HL-60 (cell line): Measurements from ENCODE around the gene PGR.

Experiments
- DNase-seq, 2 experiments: peaks; one replicate each; pipeline ENCODE4 v3.0.0-alpha.2; 2010 to 2020; ENCODE audit warnings: low read depth in 1 of 2, low spot score in 1 of 2
- H3K27ac ChIP-seq: fragments of 250-450 bp; sonication (Bioruptor Pico); replicated peaks from 2 replicates; pipeline ENCODE4 v1.5.1; 2020; ENCODE audit warnings: mild to moderate bottlenecking, moderate library complexity
- H3K27me3 ChIP-seq: fragments of 250-450 bp; sonication (Bioruptor Pico); 2 replicates; pipeline ENCODE4 v1.5.1; 2021; ENCODE audit warnings: mild to moderate bottlenecking, moderate library complexity; ENCODE audit not compliant: insufficient read depth, poor library complexity, severe bottlenecking
- H3K4me3 ChIP-seq: replicated peaks from 2 replicates; pipeline ENCODE4 v1.5.1; 2011; ENCODE audit warnings: mild to moderate bottlenecking, control low read depth, low read length; ENCODE audit not compliant: insufficient read depth
- GABPA ChIP-seq: IDR thresholded peaks from 2 replicates; pipeline ENCODE4 v1.6.1; 2012; ENCODE audit warnings: low read depth
- POLR2AphosphoS5 ChIP-seq: IDR thresholded peaks from 2 replicates; pipeline ENCODE4 v1.6.1; 2012; ENCODE audit warnings: low read depth
- SPI1 ChIP-seq: IDR thresholded peaks from 2 replicates; pipeline ENCODE4 v1.6.1; 2012; ENCODE audit warnings: low read depth, mild to moderate bottlenecking, borderline replicate concordance
- TF ChIP-seq, protein P1 (sequence below): IDR thresholded peaks from one replicate; pipeline ENCODE4 v1.5.1; 2011; ENCODE audit warnings: low read length, control low read depth, inconsistent platforms; ENCODE audit not compliant: insufficient read depth
- TF ChIP-seq, protein P2 (sequence below): IDR thresholded peaks from 2 replicates; pipeline ENCODE4 v1.6.1; 2012; ENCODE audit warnings: low read depth; ENCODE audit not compliant: insufficient replicate concordance

Gene PGR

GRCh38 chr11:101091781-101092180, 37.8 kb downstream of the PGR start:
- Histone ChIP-seq H3K4me3 (no peak overlapping the region), H3K27me3 (no peaks in the 10 kb centered on the region), H3K27ac (no peak overlapping the region)
- TF ChIP-seq POLR2AphosphoS5 = no peak
- TF ChIP-seq, protein P1, sequence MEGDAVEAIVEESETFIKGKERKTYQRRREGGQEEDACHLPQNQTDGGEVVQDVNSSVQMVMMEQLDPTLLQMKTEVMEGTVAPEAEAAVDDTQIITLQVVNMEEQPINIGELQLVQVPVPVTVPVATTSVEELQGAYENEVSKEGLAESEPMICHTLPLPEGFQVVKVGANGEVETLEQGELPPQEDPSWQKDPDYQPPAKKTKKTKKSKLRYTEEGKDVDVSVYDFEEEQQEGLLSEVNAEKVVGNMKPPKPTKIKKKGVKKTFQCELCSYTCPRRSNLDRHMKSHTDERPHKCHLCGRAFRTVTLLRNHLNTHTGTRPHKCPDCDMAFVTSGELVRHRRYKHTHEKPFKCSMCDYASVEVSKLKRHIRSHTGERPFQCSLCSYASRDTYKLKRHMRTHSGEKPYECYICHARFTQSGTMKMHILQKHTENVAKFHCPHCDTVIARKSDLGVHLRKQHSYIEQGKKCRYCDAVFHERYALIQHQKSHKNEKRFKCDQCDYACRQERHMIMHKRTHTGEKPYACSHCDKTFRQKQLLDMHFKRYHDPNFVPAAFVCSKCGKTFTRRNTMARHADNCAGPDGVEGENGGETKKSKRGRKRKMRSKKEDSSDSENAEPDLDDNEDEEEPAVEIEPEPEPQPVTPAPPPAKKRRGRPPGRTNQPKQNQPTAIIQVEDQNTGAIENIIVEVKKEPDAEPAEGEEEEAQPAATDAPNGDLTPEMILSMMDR = no peak
- TF ChIP-seq SPI1 = no peak
- no peak for TF ChIP-seq GABPA
- TF ChIP-seq, protein P2, sequence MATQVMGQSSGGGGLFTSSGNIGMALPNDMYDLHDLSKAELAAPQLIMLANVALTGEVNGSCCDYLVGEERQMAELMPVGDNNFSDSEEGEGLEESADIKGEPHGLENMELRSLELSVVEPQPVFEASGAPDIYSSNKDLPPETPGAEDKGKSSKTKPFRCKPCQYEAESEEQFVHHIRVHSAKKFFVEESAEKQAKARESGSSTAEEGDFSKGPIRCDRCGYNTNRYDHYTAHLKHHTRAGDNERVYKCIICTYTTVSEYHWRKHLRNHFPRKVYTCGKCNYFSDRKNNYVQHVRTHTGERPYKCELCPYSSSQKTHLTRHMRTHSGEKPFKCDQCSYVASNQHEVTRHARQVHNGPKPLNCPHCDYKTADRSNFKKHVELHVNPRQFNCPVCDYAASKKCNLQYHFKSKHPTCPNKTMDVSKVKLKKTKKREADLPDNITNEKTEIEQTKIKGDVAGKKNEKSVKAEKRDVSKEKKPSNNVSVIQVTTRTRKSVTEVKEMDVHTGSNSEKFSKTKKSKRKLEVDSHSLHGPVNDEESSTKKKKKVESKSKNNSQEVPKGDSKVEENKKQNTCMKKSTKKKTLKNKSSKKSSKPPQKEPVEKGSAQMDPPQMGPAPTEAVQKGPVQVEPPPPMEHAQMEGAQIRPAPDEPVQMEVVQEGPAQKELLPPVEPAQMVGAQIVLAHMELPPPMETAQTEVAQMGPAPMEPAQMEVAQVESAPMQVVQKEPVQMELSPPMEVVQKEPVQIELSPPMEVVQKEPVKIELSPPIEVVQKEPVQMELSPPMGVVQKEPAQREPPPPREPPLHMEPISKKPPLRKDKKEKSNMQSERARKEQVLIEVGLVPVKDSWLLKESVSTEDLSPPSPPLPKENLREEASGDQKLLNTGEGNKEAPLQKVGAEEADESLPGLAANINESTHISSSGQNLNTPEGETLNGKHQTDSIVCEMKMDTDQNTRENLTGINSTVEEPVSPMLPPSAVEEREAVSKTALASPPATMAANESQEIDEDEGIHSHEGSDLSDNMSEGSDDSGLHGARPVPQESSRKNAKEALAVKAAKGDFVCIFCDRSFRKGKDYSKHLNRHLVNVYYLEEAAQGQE = no peak
- no peak for DNase-seq

- Histone ChIP-seq H3K4me3 (no peak overlapping the region), H3K27ac (no peak overlapping the region), H3K27me3 (no peaks in the 10 kb centered on the region)
- TF ChIP-seq, protein P1 = no peak
- no peak for TF ChIP-seq SPI1
- TF ChIP-seq, protein P2 = no peak
- TF ChIP-seq POLR2AphosphoS5 = no peak
- TF ChIP-seq GABPA = no peak
- DNase-seq = no peak
Measured at GRCh38 chr11:101090679-101091270, 38.8 kb downstream of the PGR start.

DNA sequence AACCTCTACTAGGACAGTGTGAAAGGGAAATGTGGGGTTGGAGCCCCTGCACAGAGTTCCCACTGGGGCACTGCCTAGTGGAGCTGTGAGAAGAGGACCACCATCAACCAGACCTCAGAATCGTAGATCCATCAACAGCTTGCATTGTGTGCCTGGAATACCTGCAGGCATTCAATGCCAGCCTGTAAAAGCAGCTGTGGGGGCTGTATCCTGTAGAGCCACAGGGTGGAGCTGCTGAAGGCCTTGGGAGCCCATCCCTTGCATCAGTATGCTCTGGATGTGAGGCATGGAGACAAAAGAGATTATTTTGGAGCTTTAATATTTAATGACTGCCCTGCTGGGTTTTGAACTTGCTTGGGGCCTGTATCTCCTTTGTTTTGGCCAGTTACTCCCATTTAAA, 46.3 kb downstream of the PGR start:
- TF ChIP-seq GABPA (no peak), POLR2AphosphoS5 (no peak), SPI1 (no peak)
- TF ChIP-seq, protein P1 = no peak
- TF ChIP-seq, protein P2 = no peak
- Histone ChIP-seq H3K4me3 (no peak overlapping the region), H3K27me3 (no peaks in the 10 kb centered on the region), H3K27ac (no peak overlapping the region)
- DNase-seq = no peak
